Measurements from ENCODE around the gene NUMBL.
A peak's percentile ranks its signal among the peaks of the same experiment; 100 is the strongest.
"Not testable (repeated sequence)": the region's sequence is repeated elsewhere in the genome, so short reads cannot be mapped to it uniquely, and the experiment has no call there.

The NUMBL gene

GRCh38 chr19:40661616-40662015 lies 28.8 kb downstream of the NUMBL start:
- H3K27ac ChIP-seq, result no peak overlapping the region
- TF ChIP-seq ZFX (IDR thresholded peaks at IDR 0.05; ENCODE audit: borderline replicate concordance), result no peak
- TF ChIP-seq CTCF (IDR thresholded peaks at IDR 0.05), result no peak

- H3K27ac ChIP-seq, result no peak overlapping the region
- TF ChIP-seq ZFX (IDR thresholded peaks at IDR 0.05; ENCODE audit: borderline replicate concordance), result no peak
- no peak for TF ChIP-seq CTCF (IDR thresholded peaks at IDR 0.05)
Measured at GRCh38 chr19:40659566-40659965, 30.9 kb downstream of the NUMBL start.

- H3K27ac ChIP-seq, result no peak overlapping the region
- TF ChIP-seq CTCF (IDR thresholded peaks at IDR 0.05) (no peak), ZFX (IDR thresholded peaks at IDR 0.05; ENCODE audit: borderline replicate concordance) (no peak)
Measured at GRCh38 chr19:40659116-40659515, 31.3 kb downstream of the NUMBL start.

- TF ChIP-seq CTCF (IDR thresholded peaks at IDR 0.05) (no peak), ZFX (IDR thresholded peaks at IDR 0.05; ENCODE audit: borderline replicate concordance) (no peak)
- H3K27ac ChIP-seq, result no peak overlapping the region
Measured at GRCh38 chr19:40658031-40658430, 32.4 kb downstream of the NUMBL start.

GRCh38 chr19:40655684-40656083 lies 34.8 kb downstream of the NUMBL start:
- H3K27ac ChIP-seq, result not testable (repeated sequence)

- H3K27ac ChIP-seq, result not testable (repeated sequence)
Measured at GRCh38 chr19:40652303-40652702, 38.1 kb downstream of the NUMBL start.

GRCh38 chr19:40650749-40651305 lies 39.6 kb downstream of the NUMBL start:
- no peak overlapping the region for H3K27ac ChIP-seq
- TF ChIP-seq CTCF (IDR thresholded peaks at IDR 0.05) (no peak), ZFX (IDR thresholded peaks at IDR 0.05; ENCODE audit: borderline replicate concordance) (no peak)

GRCh38 chr19:40649903-40650675 lies 40.4 kb downstream of the NUMBL start:
- H3K27ac ChIP-seq, result not testable (repeated sequence)

GRCh38 chr19:40646743-40647254 lies 43.7 kb downstream of the NUMBL start:
- TF ChIP-seq CTCF (IDR thresholded peaks at IDR 0.05) (no peak), ZFX (IDR thresholded peaks at IDR 0.05; ENCODE audit: borderline replicate concordance) (no peak)
- H3K27ac ChIP-seq, result peak overlapping the region; percentile 64
